C4-2B (cell line): Measurements from ENCODE around the gene ABLIM3.

Experiments used
- H3K27ac ChIP-seq: fragments of 450-650 bp; 2 replicates; pipeline ENCODE4 v1.5.1; 2017
- CTCF ChIP-seq: fragments of 450-650 bp; conservative IDR thresholded peaks from 2 replicates; pipeline ENCODE4 v1.5.1; 2017; ENCODE audit warnings: mild to moderate bottlenecking
- ZFX ChIP-seq: fragments of 450-650 bp; IDR thresholded peaks from 2 replicates; pipeline ENCODE4 v1.6.1; 2017

The ABLIM3 gene

GRCh38 chr5:149170299-149170698 is 29.0 kb downstream of the ABLIM3 start:
- no peak overlapping the region for H3K27ac ChIP-seq
- no peak for TF ChIP-seq CTCF
- no peak for TF ChIP-seq ZFX

- TF ChIP-seq ZFX (no peak), CTCF (no peak)
- no peak overlapping the region for H3K27ac ChIP-seq
Measured at GRCh38 chr5:149172261-149172660, 31.0 kb downstream of the ABLIM3 start.

GRCh38 chr5:149172709-149173505 is 31.6 kb downstream of the ABLIM3 start:
- TF ChIP-seq ZFX: no peak
- no peak for TF ChIP-seq CTCF

GRCh38 chr5:149174847-149175234 is 33.5 kb downstream of the ABLIM3 start:
- no peak for TF ChIP-seq CTCF
- TF ChIP-seq ZFX: no peak
- H3K27ac ChIP-seq: no peak overlapping the region

More at GRCh38 chr5:149172709-149173505, 31.6 kb downstream of the ABLIM3 start:
- no peak overlapping the region for H3K27ac ChIP-seq

GRCh38 chr5:149175346-149176105 is 34.2 kb downstream of the ABLIM3 start:
- TF ChIP-seq ZFX (no peak), CTCF (no peak)
- no peak overlapping the region for H3K27ac ChIP-seq

GRCh38 chr5:149177339-149177843 is 36.1 kb downstream of the ABLIM3 start:
- no peak overlapping the region for H3K27ac ChIP-seq
- TF ChIP-seq ZFX: no peak
- TF ChIP-seq CTCF: no peak

GRCh38 chr5:149177911-149178565 is 36.7 kb downstream of the ABLIM3 start:
- no peak overlapping the region for H3K27ac ChIP-seq
- no peak for TF ChIP-seq CTCF
- no peak for TF ChIP-seq ZFX
